NB4 (cell line): ENCODE results near the gene CHST11.

Experiments used
- MYC ChIP-seq: IDR thresholded peaks from 2 replicates; pipeline ENCODE4 v1.6.1; 2011; ENCODE audit warnings: low read depth, low read length
- POLR2A ChIP-seq: IDR thresholded peaks from 2 replicates; pipeline ENCODE4 v1.6.1; 2011; ENCODE audit warnings: mild to moderate bottlenecking; ENCODE audit not compliant: insufficient read length; ENCODE audit errors: extremely low read depth
- TF ChIP-seq, protein P1 (sequence below): IDR thresholded peaks from one replicate; pipeline ENCODE4 v1.5.1; 2012; ENCODE audit warnings: low read depth, low read length
- TF ChIP-seq, protein P2 (sequence below): IDR thresholded peaks from 2 replicates; pipeline ENCODE4 v1.6.1; 2011; ENCODE audit warnings: low read depth, low read length

DNA sequence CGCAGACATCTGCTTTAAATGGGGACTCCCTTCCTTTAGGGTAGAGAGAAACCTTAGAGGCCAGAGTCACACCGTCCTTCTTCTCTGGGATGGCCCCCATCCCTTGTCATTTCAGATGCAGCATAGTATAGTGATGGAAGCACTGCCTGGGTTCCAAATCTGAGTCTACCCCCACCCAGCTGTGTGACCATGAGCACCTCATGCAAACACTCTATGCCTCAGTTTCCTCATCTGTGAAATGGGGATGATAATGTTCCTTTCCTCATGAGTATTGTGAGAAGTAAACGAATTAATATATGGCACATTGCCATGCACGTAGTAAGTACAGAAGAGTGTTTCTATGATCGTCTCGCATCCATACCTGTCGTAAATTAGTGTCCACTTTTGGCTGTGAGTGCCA is 259.4 kb downstream of the CHST11 start:
- TF ChIP-seq, protein P1, sequence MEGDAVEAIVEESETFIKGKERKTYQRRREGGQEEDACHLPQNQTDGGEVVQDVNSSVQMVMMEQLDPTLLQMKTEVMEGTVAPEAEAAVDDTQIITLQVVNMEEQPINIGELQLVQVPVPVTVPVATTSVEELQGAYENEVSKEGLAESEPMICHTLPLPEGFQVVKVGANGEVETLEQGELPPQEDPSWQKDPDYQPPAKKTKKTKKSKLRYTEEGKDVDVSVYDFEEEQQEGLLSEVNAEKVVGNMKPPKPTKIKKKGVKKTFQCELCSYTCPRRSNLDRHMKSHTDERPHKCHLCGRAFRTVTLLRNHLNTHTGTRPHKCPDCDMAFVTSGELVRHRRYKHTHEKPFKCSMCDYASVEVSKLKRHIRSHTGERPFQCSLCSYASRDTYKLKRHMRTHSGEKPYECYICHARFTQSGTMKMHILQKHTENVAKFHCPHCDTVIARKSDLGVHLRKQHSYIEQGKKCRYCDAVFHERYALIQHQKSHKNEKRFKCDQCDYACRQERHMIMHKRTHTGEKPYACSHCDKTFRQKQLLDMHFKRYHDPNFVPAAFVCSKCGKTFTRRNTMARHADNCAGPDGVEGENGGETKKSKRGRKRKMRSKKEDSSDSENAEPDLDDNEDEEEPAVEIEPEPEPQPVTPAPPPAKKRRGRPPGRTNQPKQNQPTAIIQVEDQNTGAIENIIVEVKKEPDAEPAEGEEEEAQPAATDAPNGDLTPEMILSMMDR = no peak
- TF ChIP-seq, protein P2, sequence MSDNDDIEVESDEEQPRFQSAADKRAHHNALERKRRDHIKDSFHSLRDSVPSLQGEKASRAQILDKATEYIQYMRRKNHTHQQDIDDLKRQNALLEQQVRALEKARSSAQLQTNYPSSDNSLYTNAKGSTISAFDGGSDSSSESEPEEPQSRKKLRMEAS = no peak
- no peak for TF ChIP-seq POLR2A
- TF ChIP-seq MYC = no peak
